HCT116 (cell line): ENCODE results near the gene CXCL1. TPM values are rescaled to one million over a fixed set of nuclear protein-coding genes. Genes with fewer than 3 reads are reported as not detected.

Source experiments
- ATAC-seq: fragments of 200-7000 bp; cut with Tn5 transposase; 2 replicates; pipeline ENCODE4 v1.9.1; 2020; ENCODE audit warnings: mild to moderate bottlenecking, moderate library complexity
- BruUV-seq: library from RNA; stranded (reverse); fragments of 400-500 nt; replicated peaks from 2 replicates; lab custom pipeline; 2021; lab: Mats Ljungman, UMichigan
- CTCF ChIA-PET: fragments of 300-600 bp; sonication (Branson Sonifier 250); formaldehyde crosslinking; loops from one replicate; lab custom pipeline; 2021; ENCODE audit warnings: antibody characterized with exemption; lab: Charles Lee
- POLR2A ChIA-PET: fragments of 300-600, 350-600 bp; sonication (Branson Sonifier 250); formaldehyde crosslinking; loops from one replicate; lab custom pipeline; 2021; ENCODE audit warnings: antibody characterized with exemption; lab: Charles Lee
- RAD21 ChIA-PET, 2 experiments: fragments of 300-600 bp; sonication (Branson Sonifier 250); formaldehyde crosslinking; loops; one replicate each; lab custom pipeline; 2023; ENCODE audit warnings: low total read pairs in 2 of 2; ENCODE audit not compliant: uncharacterized antibody in 2 of 2, unreplicated experiment in 2 of 2, low non-redundant PET in 1 of 2; lab: Charles Lee
- DNase-seq: peaks from one replicate; pipeline ENCODE4 v3.0.0-alpha.2; 2010; ENCODE audit warnings: low read depth, low spot score
- H2AFZ ChIP-seq: fragments of 200-600 bp; shearing (Covaris generic), sonication (generic); 2 replicates; pipeline ENCODE4 v1.6.1; 2017; ENCODE audit warnings: low read depth, mixed run types, mixed read lengths, antibody characterized with exemption, low read length; ENCODE audit not compliant: poor library complexity, severe bottlenecking
- H3K27ac ChIP-seq: 2 replicates; pipeline ENCODE4 v1.5.1; 2012; ENCODE audit warnings: low read depth, low read length
- H3K27me3 ChIP-seq: fragments of 200-600 bp; sonication (generic); 2 replicates; pipeline ENCODE4 v1.6.1; 2016; ENCODE audit warnings: mixed run types, low read length, mixed read lengths; ENCODE audit not compliant: insufficient read depth
- H3K36me3 ChIP-seq, 2 experiments: fragments of 200-500 bp in 1 of 2; fragments of 200-600 bp in 1 of 2; sonication (Bioruptor generic) in 1 of 2; sonication (generic) in 1 of 2; 2 replicates each; pipeline versions ENCODE4 v1.5.1 to v1.6.1; 2014 to 2016; ENCODE audit warnings: low read length in 2 of 2, inconsistent platforms in 1 of 2, mixed read lengths in 1 of 2, mixed run types in 1 of 2; ENCODE audit not compliant: insufficient read depth in 2 of 2, control insufficient read depth in 1 of 2
- H3K4me1 ChIP-seq, 2 experiments: fragments of 200-600 bp in 1 of 2; sonication (generic) in 1 of 2; 2 replicates each; pipeline versions ENCODE4 v1.5.1 to v1.6.1; 2012 to 2017; ENCODE audit warnings: low read length in 2 of 2, inconsistent platforms in 1 of 2, mild to moderate bottlenecking in 1 of 2, mixed read lengths in 1 of 2, mixed run types in 1 of 2, moderate library complexity in 1 of 2; ENCODE audit not compliant: insufficient read depth in 2 of 2, control insufficient read depth in 1 of 2
- H3K4me2 ChIP-seq: fragments of 200-600 bp; sonication (generic); 2 replicates; pipeline ENCODE4 v1.6.1; 2017; ENCODE audit warnings: mixed run types, low read length, mixed read lengths
- H3K4me3 ChIP-seq, 2 experiments: fragments of 200-600 bp in 1 of 2; sonication (generic) in 1 of 2; replicated peaks in 1 of 2; 2 replicates each; pipeline ENCODE4 v1.5.1; 2011 to 2016; ENCODE audit warnings: low read length in 2 of 2, control low read depth in 1 of 2, low read depth in 1 of 2, mild to moderate bottlenecking in 1 of 2, mixed read lengths in 1 of 2, mixed run types in 1 of 2
- H3K79me2 ChIP-seq: fragments of 200-600 bp; sonication (generic); 2 replicates; pipeline ENCODE4 v1.6.1; 2017; ENCODE audit warnings: mild to moderate bottlenecking, mixed run types, low read length, moderate library complexity, mixed read lengths; ENCODE audit not compliant: insufficient read depth
- H3K9ac ChIP-seq: fragments of 200-600 bp; sonication (generic); 2 replicates; pipeline ENCODE4 v1.6.1; 2016; ENCODE audit warnings: low read length, mixed read lengths
- H3K9me2 ChIP-seq: fragments of 200-600 bp; sonication (generic), shearing (Covaris generic); 2 replicates; pipeline ENCODE4 v1.6.1; 2017; ENCODE audit warnings: mixed run types, mild to moderate bottlenecking, moderate library complexity; ENCODE audit not compliant: insufficient read depth
- H3K9me3 ChIP-seq, 2 experiments: fragments of 200-500 bp in 1 of 2; fragments of 200-600 bp in 1 of 2; sonication (Bioruptor generic) in 1 of 2; sonication (generic) in 1 of 2; 2 replicates each; pipeline ENCODE4 v1.6.1; 2014 to 2017; ENCODE audit warnings: low read length in 2 of 2, mixed read lengths in 2 of 2, inconsistent platforms in 1 of 2, low read depth in 1 of 2, mild to moderate bottlenecking in 1 of 2, mixed run types in 1 of 2, moderate library complexity in 1 of 2; ENCODE audit not compliant: control insufficient read depth in 1 of 2, insufficient read depth in 1 of 2
- H4K20me1 ChIP-seq: fragments of 200-600 bp; sonication (generic), shearing (Covaris generic); 2 replicates; pipeline ENCODE4 v1.6.1; 2017; ENCODE audit warnings: mixed run types, mild to moderate bottlenecking, moderate library complexity; ENCODE audit not compliant: insufficient read depth
- ATF3 ChIP-seq: IDR thresholded peaks from 2 replicates; pipeline ENCODE4 v1.6.1; 2012
- CBX3 ChIP-seq: IDR thresholded peaks from 2 replicates; pipeline ENCODE4 v1.6.1; 2012; ENCODE audit warnings: low read depth
- ELF1 ChIP-seq: IDR thresholded peaks from 2 replicates; pipeline ENCODE4 v1.6.1; 2012; ENCODE audit warnings: low read depth, borderline replicate concordance
- EZH2 ChIP-seq: fragments of 200-600 bp; sonication (generic); IDR thresholded peaks from 2 replicates; pipeline ENCODE4 v1.6.1; 2017; ENCODE audit warnings: antibody characterized with exemption, mixed run types
- EZH2phosphoT487 ChIP-seq: fragments of 200-600 bp; IDR thresholded peaks from 2 replicates; pipeline ENCODE4 v1.6.1; 2018; ENCODE audit warnings: antibody characterized with exemption, borderline replicate concordance
- FOSL1 ChIP-seq: IDR thresholded peaks from 2 replicates; pipeline ENCODE4 v1.6.1; 2012; ENCODE audit warnings: low read depth
- JUND ChIP-seq: IDR thresholded peaks from 2 replicates; pipeline ENCODE4 v1.6.1; 2012
- POLR2A ChIP-seq: IDR thresholded peaks from 2 replicates; pipeline ENCODE4 v1.7.0; 2011; ENCODE audit warnings: borderline replicate concordance; ENCODE audit not compliant: insufficient read depth, insufficient read length; ENCODE audit errors: extremely low read depth
- POLR2AphosphoS5 ChIP-seq: IDR thresholded peaks from 2 replicates; pipeline ENCODE4 v1.6.1; 2011; ENCODE audit warnings: mild to moderate bottlenecking, low read depth, low read length, moderate library complexity
- SIN3A ChIP-seq: IDR thresholded peaks from 2 replicates; pipeline ENCODE4 v1.6.1; 2012; ENCODE audit warnings: low read depth
- SRF ChIP-seq: IDR thresholded peaks from 2 replicates; pipeline ENCODE4 v1.6.1; 2012; ENCODE audit warnings: low read depth
- ZBTB33 ChIP-seq: IDR thresholded peaks from 2 replicates; pipeline ENCODE4 v1.6.1; 2011; ENCODE audit warnings: mild to moderate bottlenecking, low read length, moderate library complexity; ENCODE audit not compliant: insufficient replicate concordance; ENCODE audit errors: extremely low read depth
- ZNF274 ChIP-seq: fragments of 200-500 bp; sonication (Bioruptor generic); IDR thresholded peaks from 2 replicates; pipeline ENCODE4 v1.6.1; 2014; ENCODE audit warnings: mild to moderate bottlenecking, low read depth, low read length, inconsistent platforms
- intact Hi-C: fragments of 100-400 bp; cut with micrococcal nuclease; formaldehyde crosslinking; loops from 2 replicates; pipeline ENCODE4 v1.10.0; 2022
- total RNA-seq: library from RNA; stranded (reverse); gene quantifications from one replicate; pipeline ENCODE4 v1.2.1, GENCODE V29; 2021; ENCODE audit not compliant: unreplicated experiment

The CXCL1 gene
- total RNA-seq, 1 experiment from 2014 or later = 2.5 TPM

GRCh38 chr4:73870768-73871167 is 1.6 kb downstream of the CXCL1 start:
- RAD21 ChIA-PET = no interaction called here
- POLR2A ChIA-PET = no interaction called here
- no peaks in the 10 kb centered on the region for H3K36me3 ChIP-seq
- no peak overlapping the region for H3K27ac ChIP-seq
- intact Hi-C loops = no loop called here
- no peaks in the 10 kb centered on the region for H3K27me3 ChIP-seq
- no peaks in the 10 kb centered on the region for H4K20me1 ChIP-seq
- H3K4me2 ChIP-seq = no peak overlapping the region
- peaks cover 0 to 13% of the 10 kb centered on the region in 2 experiments; a peak in 3 of 4 replicates for H3K4me1 ChIP-seq
- BruUV-seq = no TSS peak
- H2AFZ ChIP-seq = no peak overlapping the region
- H3K79me2 ChIP-seq = no peaks in the 10 kb centered on the region
- DNase-seq = no peak
- TF ChIP-seq JUND (no peak), ELF1 (no peak), SRF (no peak), POLR2A (no peak), CBX3 (no peak), ATF3 (no peak), FOSL1 (no peak), ZNF274 (no peak), ZBTB33 (no peak), POLR2AphosphoS5 (no peak), EZH2phosphoT487 (no peak), EZH2 (no peak), SIN3A (no peak)
- no peaks in the 10 kb centered on the region for H3K9me3 ChIP-seq
- CTCF ChIA-PET = no interaction called here
- ATAC-seq = no peak
- H3K9ac ChIP-seq = no peak overlapping the region
- no peaks in the 10 kb centered on the region for H3K9me2 ChIP-seq
- no peak overlapping the region for H3K4me3 ChIP-seq
